ENCODE results near the gene HTR7. TPM values are rescaled to one million over a fixed set of nuclear protein-coding genes. Genes with fewer than 3 reads are reported as not detected.
"Not testable (repeated sequence)": the region's sequence is repeated elsewhere in the genome, so short reads cannot be mapped to it uniquely, and the experiment has no call there.

Gene HTR7
- total RNA-seq (1 to 10 TPM; 1.3 to 3.1 TPM), polyA plus RNA-seq (1 to 10 TPM; 2.1 to 2.5 TPM)
- long read RNA-seq, donor 1 = 0 reads
- long read RNA-seq, donor 2, partial matches to known transcripts = 0 of 1 reads
- long read RNA-seq, donor 2, other reads (novel, unspliced or antisense) = 0 of 1 reads

DNA sequence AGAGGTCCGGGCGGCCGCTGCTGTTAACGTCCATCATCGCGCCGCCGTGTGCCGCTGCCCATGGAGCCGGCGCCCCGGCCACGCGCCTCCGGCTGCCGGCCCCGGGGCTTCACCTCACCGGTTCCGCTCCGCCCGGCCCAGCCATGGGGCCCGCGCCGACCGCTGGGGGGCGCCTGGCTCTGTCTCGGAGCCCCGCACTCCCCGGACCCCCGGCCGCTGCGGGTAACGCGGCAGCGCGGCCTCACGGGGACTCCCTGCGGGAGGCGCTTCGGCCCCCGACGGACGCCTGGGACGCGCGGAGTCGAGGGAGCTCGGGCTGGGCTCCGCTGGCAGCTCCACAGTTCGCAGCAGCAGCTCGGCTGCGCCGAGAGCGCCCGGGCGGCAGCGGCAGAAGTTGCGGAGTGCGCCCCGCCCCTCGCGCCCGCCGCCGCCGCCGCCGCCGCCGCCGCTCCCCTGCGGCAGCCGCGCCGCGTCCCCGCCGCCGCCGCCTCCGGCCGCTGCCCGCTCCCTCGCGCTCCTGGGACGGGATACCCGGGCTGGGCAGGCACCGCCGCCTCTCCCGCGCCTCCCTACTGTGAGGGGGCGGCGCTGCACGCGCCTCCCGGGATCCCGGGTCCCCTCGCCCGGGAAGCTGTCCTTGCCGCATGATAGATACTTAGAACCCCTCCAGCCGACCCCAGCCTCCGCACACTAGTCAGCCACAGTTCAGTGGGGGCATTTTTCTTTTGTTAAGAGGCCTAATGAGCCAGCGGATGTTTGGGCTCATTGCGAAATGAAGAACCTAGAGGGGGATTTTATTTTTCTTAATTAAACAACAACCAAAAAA, at the start of gene HTR7:
TSS of gene HTR7 (minus strand) at position 405 of the 826 bp plus-strand sequence. CDS start at position 37, 368 bp downstream.
- Histone ChIP-seq H3K4me3 (ENCODE audit: low read length in 2 of 2) (peak within 1 kb of the TSS; percentile 85 to 88), H3K9me3 (ENCODE audit: control insufficient read depth, low read length) (no peaks in the 10 kb centered on the region), H3K36me3 (ENCODE audit: control insufficient read depth in 1 of 2, insufficient read depth in 2 of 2, low read length in 1 of 2) (no peaks in the 10 kb centered on the region), H3K27ac (ENCODE audit: low read depth in 1 of 2, low read length in 2 of 2) (peak within 1 kb of the TSS in 1 of 2 donors; percentile 34), H3K4me1 (ENCODE audit: control insufficient read depth in 1 of 2, insufficient read depth in 2 of 2, low read length in 2 of 2) (no peaks in the 10 kb centered on the region), H3K27me3 (ENCODE audit: control insufficient read depth in 1 of 2, insufficient read depth in 2 of 2, low read length in 1 of 2) (no peaks in the 10 kb centered on the region)
- intact Hi-C loops (cut with DNase I) = loop anchor here in 1 of 2 donors (5.0 kb wide), 1 partner anchor 1066 kb away; no protein-coding TSS in a partner anchor
- ATAC-seq (ENCODE audit: low FRiP score) (peak; percentile 86), DNase-seq (peak; percentile 73 to 89)
- 1 to 2% methylated on average over 53 to 104 of the region's 104 CpGs for WGBS, 2 donors

DNA sequence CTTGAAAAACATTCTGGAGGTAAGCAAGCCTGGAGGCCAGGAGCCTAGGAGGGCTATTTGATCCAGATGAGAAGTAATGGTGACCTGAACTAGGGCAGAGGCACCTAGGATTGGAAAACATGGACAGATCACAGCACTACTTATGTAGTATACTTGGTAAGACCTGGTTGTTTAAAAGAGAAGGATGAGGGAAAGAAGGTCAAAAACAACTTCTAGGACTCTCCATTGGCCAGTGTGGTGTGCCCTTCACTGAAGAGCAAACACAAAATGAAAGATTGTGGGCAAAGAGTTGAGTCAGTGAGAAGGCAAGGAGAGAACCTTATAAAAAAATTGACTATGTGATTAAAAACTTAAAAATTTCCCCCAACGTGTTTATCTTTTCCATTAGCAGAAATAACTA, 48.8 kb upstream of the HTR7 start:
- WGBS, 2 donors = 42 to 44% methylated on average over 1 of the region's 1 CpG
- intact Hi-C loops (cut with DNase I) = loop anchor here in 1 of 2 donors (10.0 kb wide), 1 partner anchor 458 kb away; no protein-coding TSS in a partner anchor
- DNase-seq (no peak), ATAC-seq (ENCODE audit: low FRiP score) (no peak)
- no peaks in the 10 kb centered on the region for H3K27me3 ChIP-seq (ENCODE audit: control insufficient read depth in 1 of 2, insufficient read depth in 2 of 2, low read length in 1 of 2)
- H3K4me3 ChIP-seq (ENCODE audit: low read length in 2 of 2) = no peak overlapping the region
- H3K36me3 ChIP-seq (ENCODE audit: control insufficient read depth in 1 of 2, insufficient read depth in 2 of 2, low read length in 1 of 2) = peaks cover 0 to 2% of the 10 kb centered on the region in 2 donors
- no peak overlapping the region for H3K27ac ChIP-seq (ENCODE audit: low read depth in 1 of 2, low read length in 2 of 2)
- no peaks in the 10 kb centered on the region for H3K9me3 ChIP-seq (ENCODE audit: control insufficient read depth, low read length)
- no peaks in the 10 kb centered on the region for H3K4me1 ChIP-seq (ENCODE audit: control insufficient read depth in 1 of 2, insufficient read depth in 2 of 2, low read length in 2 of 2)

DNA sequence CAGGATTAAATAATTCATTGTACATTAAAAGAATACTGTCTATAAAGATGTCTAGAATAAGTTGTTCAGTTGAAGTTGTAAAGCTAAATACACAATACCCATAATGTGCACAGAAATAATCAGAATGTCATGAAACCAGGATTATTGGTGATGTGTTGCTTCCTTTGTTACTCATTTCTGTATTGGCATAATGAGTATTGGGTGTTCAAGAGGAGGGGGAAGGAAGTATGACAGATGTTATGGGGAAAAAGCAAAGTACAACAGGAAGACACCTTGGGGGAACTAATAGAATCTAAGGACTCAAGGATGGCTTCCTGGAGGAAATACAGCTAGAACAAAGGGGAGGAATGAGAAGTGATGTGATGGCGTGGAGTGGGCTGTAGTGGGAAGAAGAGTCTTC, 48.1 kb upstream of the HTR7 start:
- Histone ChIP-seq H3K27me3 (ENCODE audit: control insufficient read depth in 1 of 2, insufficient read depth in 2 of 2, low read length in 1 of 2) (no peaks in the 10 kb centered on the region), H3K4me3 (ENCODE audit: low read length in 2 of 2) (no peak overlapping the region), H3K36me3 (ENCODE audit: control insufficient read depth in 1 of 2, insufficient read depth in 2 of 2, low read length in 1 of 2) (peaks cover 0 to 2% of the 10 kb centered on the region in 2 donors), H3K9me3 (ENCODE audit: control insufficient read depth, low read length) (no peaks in the 10 kb centered on the region), H3K4me1 (ENCODE audit: control insufficient read depth in 1 of 2, insufficient read depth in 2 of 2, low read length in 2 of 2) (no peaks in the 10 kb centered on the region), H3K27ac (ENCODE audit: low read depth in 1 of 2, low read length in 2 of 2) (no peak overlapping the region)
- ATAC-seq (ENCODE audit: low FRiP score) = no peak
- no peak for DNase-seq
- intact Hi-C loops (cut with DNase I) = loop anchor here in 1 of 2 donors (10.0 kb wide), 1 partner anchor 459 kb away; no protein-coding TSS in a partner anchor
- 88 to 89% methylated on average over 1 of the region's 1 CpG for WGBS, 2 donors

DNA sequence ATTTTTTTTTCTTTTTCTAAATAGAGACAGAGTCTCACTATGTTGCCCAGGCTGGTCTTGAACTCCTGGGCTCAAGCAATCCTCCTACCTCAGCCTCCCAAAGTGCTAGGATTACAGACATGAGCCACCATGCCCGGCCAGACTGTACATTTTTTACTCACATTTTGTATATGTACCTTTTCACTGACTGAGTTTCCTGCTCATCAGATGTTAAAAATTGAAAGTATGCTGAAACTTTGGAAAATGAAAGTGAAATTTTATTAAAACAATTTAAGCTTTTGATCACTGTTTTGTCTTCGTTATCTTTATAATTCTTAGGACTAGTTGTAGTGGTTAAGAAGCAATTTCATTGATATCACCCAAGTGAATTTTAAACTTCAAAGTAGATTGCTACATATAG, 39.1 kb upstream of the HTR7 start:
- H3K27ac ChIP-seq (ENCODE audit: low read depth in 1 of 2, low read length in 2 of 2); H3K4me3 ChIP-seq (ENCODE audit: low read length in 2 of 2); H3K4me1 ChIP-seq (ENCODE audit: control insufficient read depth in 1 of 2, insufficient read depth in 2 of 2, low read length in 2 of 2); H3K36me3 ChIP-seq (ENCODE audit: control insufficient read depth in 1 of 2, insufficient read depth in 2 of 2, low read length in 1 of 2); H3K27me3 ChIP-seq (ENCODE audit: control insufficient read depth in 1 of 2, insufficient read depth in 2 of 2, low read length in 1 of 2); ATAC-seq (ENCODE audit: low FRiP score); intact Hi-C loops (cut with DNase I); H3K9me3 ChIP-seq (ENCODE audit: control insufficient read depth, low read length); DNase-seq: not testable (repeated sequence)
- 90 to 91% methylated on average over 2 of the region's 2 CpGs for WGBS, 2 donors

DNA sequence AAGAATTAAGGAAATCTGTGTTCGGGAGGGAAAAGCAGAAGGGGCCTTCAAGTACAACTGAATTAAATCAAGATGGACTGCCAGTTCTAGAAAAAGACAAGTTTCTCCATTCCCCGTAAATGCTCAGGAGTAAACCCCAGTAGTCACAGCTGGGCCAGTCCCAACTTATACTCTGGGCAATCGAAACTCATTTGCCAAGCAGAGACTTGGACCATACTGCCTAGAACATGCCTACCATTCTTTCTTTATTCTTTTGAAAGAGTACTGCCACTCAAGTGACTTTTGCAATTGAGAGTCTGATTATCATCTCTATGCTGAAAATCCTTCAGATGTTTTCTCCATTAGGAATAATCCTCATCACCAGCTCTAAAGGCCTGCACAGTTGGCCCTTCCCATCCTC, 35.4 kb upstream of the HTR7 start:
- ATAC-seq (ENCODE audit: low FRiP score) = no peak
- Histone ChIP-seq H3K27me3 (ENCODE audit: control insufficient read depth in 1 of 2, insufficient read depth in 2 of 2, low read length in 1 of 2) (no peaks in the 10 kb centered on the region), H3K27ac (ENCODE audit: low read depth in 1 of 2, low read length in 2 of 2) (no peak overlapping the region), H3K4me1 (ENCODE audit: control insufficient read depth in 1 of 2, insufficient read depth in 2 of 2, low read length in 2 of 2) (no peaks in the 10 kb centered on the region), H3K9me3 (ENCODE audit: control insufficient read depth, low read length) (no peaks in the 10 kb centered on the region), H3K4me3 (ENCODE audit: low read length in 2 of 2) (no peak overlapping the region), H3K36me3 (ENCODE audit: control insufficient read depth in 1 of 2, insufficient read depth in 2 of 2, low read length in 1 of 2) (peaks cover 2 to 3% of the 10 kb centered on the region in 2 donors)
- DNase-seq = no peak
- WGBS, 2 donors = 72 to 77% methylated on average over 3 of the region's 3 CpGs
- intact Hi-C loops (cut with DNase I) = no loop called here

DNA sequence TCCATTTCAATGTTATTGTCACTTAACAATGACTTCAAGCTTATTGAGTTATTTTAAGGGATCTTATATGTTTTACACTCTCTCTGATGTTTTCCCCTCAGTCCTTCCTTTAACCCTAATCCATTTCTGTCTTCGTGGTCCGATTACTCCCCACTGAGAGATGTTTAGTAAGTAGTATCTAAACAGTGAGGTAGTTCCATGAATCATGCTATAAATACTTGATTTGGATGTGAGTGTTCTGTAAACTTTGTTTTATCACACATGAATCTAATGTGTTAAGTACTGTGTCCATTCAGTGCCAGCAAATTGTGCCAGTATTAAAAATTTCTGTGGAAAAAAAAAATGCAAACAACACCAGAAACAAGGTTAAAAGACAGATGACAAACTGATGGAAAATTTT, 32.5 kb upstream of the HTR7 start:
- DNase-seq (no peak), ATAC-seq (ENCODE audit: low FRiP score) (no peak)
- no peak overlapping the region for H3K27ac ChIP-seq (ENCODE audit: low read depth in 1 of 2, low read length in 2 of 2)
- no peaks in the 10 kb centered on the region for H3K27me3 ChIP-seq (ENCODE audit: control insufficient read depth in 1 of 2, insufficient read depth in 2 of 2, low read length in 1 of 2)
- intact Hi-C loops (cut with DNase I) = no loop called here
- H3K4me3 ChIP-seq (ENCODE audit: low read length in 2 of 2) = no peak overlapping the region
- H3K4me1 ChIP-seq (ENCODE audit: control insufficient read depth in 1 of 2, insufficient read depth in 2 of 2, low read length in 2 of 2) = no peaks in the 10 kb centered on the region
- peaks cover 2 to 3% of the 10 kb centered on the region in 2 donors for H3K36me3 ChIP-seq (ENCODE audit: control insufficient read depth in 1 of 2, insufficient read depth in 2 of 2, low read length in 1 of 2)
- 76 to 85% methylated on average over 2 of the region's 2 CpGs for WGBS, 2 donors
- no peaks in the 10 kb centered on the region for H3K9me3 ChIP-seq (ENCODE audit: control insufficient read depth, low read length)

DNA sequence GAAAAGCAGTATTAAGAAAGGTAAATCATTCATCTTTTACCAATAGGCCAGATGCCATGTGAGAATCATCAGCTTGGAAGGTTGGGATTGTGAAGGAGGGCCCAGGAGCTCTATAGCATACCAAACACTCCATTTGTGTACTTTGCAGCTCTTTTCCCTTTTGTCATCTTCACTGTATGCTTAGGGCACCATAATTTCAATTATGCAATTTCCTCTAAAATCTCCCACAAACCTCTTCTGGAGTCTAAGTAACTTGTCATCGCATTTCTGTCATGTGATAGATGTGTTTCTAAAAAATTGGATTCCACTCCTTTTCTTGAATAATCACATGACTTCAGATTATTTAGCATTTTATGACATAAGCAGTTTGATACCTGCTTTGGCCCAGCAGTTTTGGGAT, 31.8 kb upstream of the HTR7 start:
- Histone ChIP-seq H3K4me1 (ENCODE audit: control insufficient read depth in 1 of 2, insufficient read depth in 2 of 2, low read length in 2 of 2) (no peaks in the 10 kb centered on the region), H3K4me3 (ENCODE audit: low read length in 2 of 2) (no peak overlapping the region), H3K36me3 (ENCODE audit: control insufficient read depth in 1 of 2, insufficient read depth in 2 of 2, low read length in 1 of 2) (peaks cover 2 to 3% of the 10 kb centered on the region in 2 donors), H3K9me3 (ENCODE audit: control insufficient read depth, low read length) (no peaks in the 10 kb centered on the region), H3K27ac (ENCODE audit: low read depth in 1 of 2, low read length in 2 of 2) (no peak overlapping the region), H3K27me3 (ENCODE audit: control insufficient read depth in 1 of 2, insufficient read depth in 2 of 2, low read length in 1 of 2) (no peaks in the 10 kb centered on the region)
- ATAC-seq (ENCODE audit: low FRiP score) (no peak), DNase-seq (no peak)
- WGBS, 2 donors = 92 to 99% methylated on average over 1 of the region's 1 CpG
- intact Hi-C loops (cut with DNase I) = no loop called here

DNA sequence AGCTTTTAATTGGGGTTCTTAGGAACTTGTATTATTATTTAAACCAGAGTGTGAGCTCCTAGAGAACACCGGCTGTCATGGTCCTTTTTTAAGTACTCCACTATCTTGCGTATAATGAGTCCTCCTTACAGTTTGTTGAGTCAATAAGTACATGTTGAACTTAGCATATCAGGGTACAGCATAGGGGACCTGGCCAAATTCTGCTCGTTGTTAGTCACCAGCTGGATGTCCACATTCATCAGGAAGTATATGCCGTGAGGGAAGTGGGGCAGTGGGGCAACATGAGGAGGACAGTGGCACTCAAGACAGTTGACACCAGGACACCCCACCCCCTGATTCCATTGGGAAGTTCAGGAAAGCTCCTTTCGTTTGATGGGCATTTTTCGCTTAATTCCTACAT, 30.5 kb upstream of the HTR7 start:
- H3K9me3 ChIP-seq (ENCODE audit: control insufficient read depth, low read length) = no peaks in the 10 kb centered on the region
- H3K4me3 ChIP-seq (ENCODE audit: low read length in 2 of 2) = no peak overlapping the region
- DNase-seq (no peak), ATAC-seq (ENCODE audit: low FRiP score) (no peak)
- no peaks in the 10 kb centered on the region for H3K4me1 ChIP-seq (ENCODE audit: control insufficient read depth in 1 of 2, insufficient read depth in 2 of 2, low read length in 2 of 2)
- no peak overlapping the region for H3K27ac ChIP-seq (ENCODE audit: low read depth in 1 of 2, low read length in 2 of 2)
- peaks cover under 1 to 3% of the 10 kb centered on the region in 2 donors for H3K36me3 ChIP-seq (ENCODE audit: control insufficient read depth in 1 of 2, insufficient read depth in 2 of 2, low read length in 1 of 2)
- 90 to 93% methylated on average over 6 of the region's 6 CpGs for WGBS, 2 donors
- no peaks in the 10 kb centered on the region for H3K27me3 ChIP-seq (ENCODE audit: control insufficient read depth in 1 of 2, insufficient read depth in 2 of 2, low read length in 1 of 2)
- intact Hi-C loops (cut with DNase I) = no loop called here

DNA sequence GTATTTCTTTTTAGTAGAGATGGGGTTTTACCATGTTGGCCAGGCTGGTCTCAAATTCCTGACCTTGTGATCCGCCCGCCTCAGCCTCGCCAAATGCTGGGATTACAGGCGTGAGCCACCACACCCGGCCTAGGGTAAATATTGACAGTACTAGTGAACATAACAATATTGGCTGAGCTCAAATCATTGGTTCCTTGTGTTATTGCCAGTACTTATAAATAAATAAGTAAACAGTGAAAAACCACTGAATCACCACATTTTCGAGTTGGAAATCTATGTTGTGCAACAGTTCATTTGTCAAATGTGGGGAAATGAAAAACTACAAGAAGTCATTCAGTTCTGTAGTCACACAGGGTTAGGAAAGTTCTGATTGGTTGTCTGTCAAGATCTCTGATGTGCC, 29.7 kb upstream of the HTR7 start:
- no peak overlapping the region for H3K27ac ChIP-seq (ENCODE audit: low read depth in 1 of 2, low read length in 2 of 2)
- ATAC-seq (ENCODE audit: low FRiP score) (no peak), DNase-seq (no peak)
- intact Hi-C loops (cut with DNase I) = no loop called here
- 87 to 89% methylated on average over 6 of the region's 6 CpGs for WGBS, 2 donors
- H3K9me3 ChIP-seq (ENCODE audit: control insufficient read depth, low read length) = no peaks in the 10 kb centered on the region
- no peak overlapping the region for H3K4me3 ChIP-seq (ENCODE audit: low read length in 2 of 2)
- H3K36me3 ChIP-seq (ENCODE audit: control insufficient read depth in 1 of 2, insufficient read depth in 2 of 2, low read length in 1 of 2) = peaks cover 0 to 3% of the 10 kb centered on the region in 2 donors
- no peaks in the 10 kb centered on the region for H3K27me3 ChIP-seq (ENCODE audit: control insufficient read depth in 1 of 2, insufficient read depth in 2 of 2, low read length in 1 of 2)
- H3K4me1 ChIP-seq (ENCODE audit: control insufficient read depth in 1 of 2, insufficient read depth in 2 of 2, low read length in 2 of 2) = no peaks in the 10 kb centered on the region

Data from aorta (tissue), 5 donors.